Esophagus squamous epithelium (tissue), 4 donors: ENCODE measurements around the gene PTPRZ1.

Experiments
- CTCF ChIP-seq, 6 experiments: fragments of 450-650 bp in 4 of 6; fragments of 200-600 bp in 2 of 6; sonication (generic) in 2 of 6; IDR thresholded peaks; one replicate each; pipeline ENCODE4 v1.5.1; 2016 to 2019; ENCODE audit warnings: antibody characterized with exemption in 6 of 6, mild to moderate bottlenecking in 4 of 6, moderate library complexity in 4 of 6
- POLR2A ChIP-seq, 4 donors: fragments of 450-650 bp; IDR thresholded peaks; one replicate each; pipeline ENCODE4 v1.6.1; 2017; ENCODE audit warnings: antibody characterized with exemption in 4 of 4, mild to moderate bottlenecking in 4 of 4, moderate library complexity in 3 of 4

- no peak for TF ChIP-seq POLR2A (IDR thresholded peaks at IDR 0.05)
- no peak for TF ChIP-seq CTCF (IDR thresholded peaks at IDR 0.05)
These were observed 68.0 kb downstream of the PTPRZ1 start for GRCh38 chr7:121940918-121941317.
